HL-60 (cell line): Measurements from ENCODE around the gene LIPK.

Experiments
- DNase-seq, 2 experiments: peaks; one replicate each; pipeline ENCODE4 v3.0.0-alpha.2; 2010 to 2020; ENCODE audit warnings: low read depth in 1 of 2, low spot score in 1 of 2
- H3K27ac ChIP-seq: fragments of 250-450 bp; sonication (Bioruptor Pico); replicated peaks from 2 replicates; pipeline ENCODE4 v1.5.1; 2020; ENCODE audit warnings: mild to moderate bottlenecking, moderate library complexity
- H3K27me3 ChIP-seq: fragments of 250-450 bp; sonication (Bioruptor Pico); 2 replicates; pipeline ENCODE4 v1.5.1; 2021; ENCODE audit warnings: mild to moderate bottlenecking, moderate library complexity; ENCODE audit not compliant: insufficient read depth, poor library complexity, severe bottlenecking
- H3K4me3 ChIP-seq: replicated peaks from 2 replicates; pipeline ENCODE4 v1.5.1; 2011; ENCODE audit warnings: mild to moderate bottlenecking, control low read depth, low read length; ENCODE audit not compliant: insufficient read depth
- CTCF ChIP-seq: IDR thresholded peaks from one replicate; pipeline ENCODE4 v1.5.1; 2011; ENCODE audit warnings: low read length, control low read depth, inconsistent platforms; ENCODE audit not compliant: insufficient read depth
- GABPA ChIP-seq: IDR thresholded peaks from 2 replicates; pipeline ENCODE4 v1.6.1; 2012; ENCODE audit warnings: low read depth
- POLR2AphosphoS5 ChIP-seq: IDR thresholded peaks from 2 replicates; pipeline ENCODE4 v1.6.1; 2012; ENCODE audit warnings: low read depth
- REST ChIP-seq: IDR thresholded peaks from 2 replicates; pipeline ENCODE4 v1.6.1; 2012; ENCODE audit warnings: low read depth; ENCODE audit not compliant: insufficient replicate concordance
- SPI1 ChIP-seq: IDR thresholded peaks from 2 replicates; pipeline ENCODE4 v1.6.1; 2012; ENCODE audit warnings: low read depth, mild to moderate bottlenecking, borderline replicate concordance

The LIPK gene

GRCh38 chr10:88672041-88672440 lies 34.0 kb upstream of the LIPK start:
- Histone ChIP-seq H3K27ac (no peak overlapping the region), H3K4me3 (no peak overlapping the region), H3K27me3 (no peaks in the 10 kb centered on the region)
- TF ChIP-seq SPI1 (no peak), REST (no peak), POLR2AphosphoS5 (no peak), GABPA (no peak), CTCF (no peak)
- DNase-seq = no peak

- H3K4me3 ChIP-seq = no peak overlapping the region
- H3K27me3 ChIP-seq = no peaks in the 10 kb centered on the region
- DNase-seq = no peak
- no peak overlapping the region for H3K27ac ChIP-seq
- no peak for TF ChIP-seq REST
- no peak for TF ChIP-seq POLR2AphosphoS5
- no peak for TF ChIP-seq GABPA
- no peak for TF ChIP-seq SPI1
- no peak for TF ChIP-seq CTCF
These were observed 29.6 kb upstream of the LIPK start for GRCh38 chr10:88676283-88677060.

- DNase-seq = no peak
- Histone ChIP-seq H3K27ac (no peak overlapping the region), H3K27me3 (no peaks in the 10 kb centered on the region), H3K4me3 (no peak overlapping the region)
- TF ChIP-seq REST (no peak), GABPA (no peak), SPI1 (no peak), CTCF (no peak), POLR2AphosphoS5 (no peak)
These were observed 25.1 kb upstream of the LIPK start for GRCh38 chr10:88680958-88681357.
